Transverse colon (tissue), 4 donors: Measurements from ENCODE around the gene HIVEP3.

Experiments
- EP300 ChIP-seq: sonication (generic); formaldehyde crosslinking; IDR thresholded peaks from one replicate; pipeline ENCODE4 v1.6.1; 2017; ENCODE audit warnings: antibody characterized with exemption, low read depth
- POLR2A ChIP-seq: fragments of 450-650 bp; IDR thresholded peaks from one replicate; pipeline ENCODE4 v1.6.1; 2016; ENCODE audit warnings: antibody characterized with exemption, mild to moderate bottlenecking, moderate library complexity
- POLR2AphosphoS5 ChIP-seq, 3 donors: sonication (generic); formaldehyde crosslinking; IDR thresholded peaks; one replicate each; pipeline ENCODE4 v1.6.1; 2016; ENCODE audit warnings: antibody characterized with exemption in 3 of 3
- TF ChIP-seq, protein P1 (sequence below), 5 experiments: fragments of 200-600 bp in 3 of 5; fragments of 450-650 bp in 2 of 5; sonication (generic) in 3 of 5; IDR thresholded peaks; 1 replicate in 2 of 5; 2 replicates in 3 of 5; pipeline ENCODE4 v1.5.1; 2016 to 2017; ENCODE audit warnings: antibody characterized with exemption in 5 of 5, inconsistent platforms in 3 of 5, mild to moderate bottlenecking in 2 of 5, moderate library complexity in 1 of 5

DNA sequence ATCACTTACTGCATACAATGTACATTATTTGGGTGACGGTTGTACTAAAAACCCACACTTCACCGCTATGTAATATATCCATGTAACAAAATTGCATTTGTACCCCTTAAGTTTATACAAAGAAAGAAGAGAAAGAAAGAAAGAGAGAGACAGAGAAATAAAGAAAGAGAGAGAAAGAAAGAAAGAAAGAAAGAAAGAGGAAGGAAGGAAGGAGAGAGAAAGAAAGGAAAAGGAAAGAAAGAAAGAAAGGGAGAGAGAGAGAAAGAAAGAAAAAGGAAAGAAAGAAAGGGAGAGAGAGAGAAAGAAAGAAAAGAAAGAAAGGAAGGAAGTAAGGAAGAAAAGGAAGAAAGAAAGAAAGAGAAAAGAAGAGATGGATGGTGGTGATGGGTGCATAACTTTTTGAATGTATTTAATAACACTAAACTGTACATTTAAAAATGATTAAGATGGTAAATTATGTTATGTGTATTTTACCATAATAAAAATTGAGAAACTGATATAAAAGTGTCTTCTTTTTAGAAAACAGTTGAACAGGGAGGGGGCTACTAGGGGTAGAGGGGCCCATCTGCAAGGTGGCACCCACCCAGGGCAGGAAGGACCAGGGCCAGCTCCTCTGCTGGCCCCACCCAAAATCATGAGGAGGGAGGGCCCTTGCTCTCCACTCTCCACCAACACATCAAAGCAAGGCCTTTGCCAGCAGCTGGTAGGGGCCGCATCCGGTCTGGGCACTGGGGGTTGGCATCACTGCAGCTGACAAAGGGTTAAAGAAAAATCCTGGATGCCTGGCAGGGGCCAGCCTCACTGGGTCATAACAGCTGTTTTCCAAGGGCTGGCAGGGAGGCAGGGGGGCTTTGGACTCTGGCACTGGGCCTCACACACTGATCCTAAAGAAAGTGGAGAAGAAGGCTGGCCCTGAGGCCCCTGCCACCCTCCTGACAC is 280.4 kb downstream of the HIVEP3 start:
- TF ChIP-seq POLR2A (no peak), POLR2AphosphoS5 (IDR thresholded peaks at IDR 0.05) (no peak), EP300 (no peak)
- TF ChIP-seq, protein P1, sequence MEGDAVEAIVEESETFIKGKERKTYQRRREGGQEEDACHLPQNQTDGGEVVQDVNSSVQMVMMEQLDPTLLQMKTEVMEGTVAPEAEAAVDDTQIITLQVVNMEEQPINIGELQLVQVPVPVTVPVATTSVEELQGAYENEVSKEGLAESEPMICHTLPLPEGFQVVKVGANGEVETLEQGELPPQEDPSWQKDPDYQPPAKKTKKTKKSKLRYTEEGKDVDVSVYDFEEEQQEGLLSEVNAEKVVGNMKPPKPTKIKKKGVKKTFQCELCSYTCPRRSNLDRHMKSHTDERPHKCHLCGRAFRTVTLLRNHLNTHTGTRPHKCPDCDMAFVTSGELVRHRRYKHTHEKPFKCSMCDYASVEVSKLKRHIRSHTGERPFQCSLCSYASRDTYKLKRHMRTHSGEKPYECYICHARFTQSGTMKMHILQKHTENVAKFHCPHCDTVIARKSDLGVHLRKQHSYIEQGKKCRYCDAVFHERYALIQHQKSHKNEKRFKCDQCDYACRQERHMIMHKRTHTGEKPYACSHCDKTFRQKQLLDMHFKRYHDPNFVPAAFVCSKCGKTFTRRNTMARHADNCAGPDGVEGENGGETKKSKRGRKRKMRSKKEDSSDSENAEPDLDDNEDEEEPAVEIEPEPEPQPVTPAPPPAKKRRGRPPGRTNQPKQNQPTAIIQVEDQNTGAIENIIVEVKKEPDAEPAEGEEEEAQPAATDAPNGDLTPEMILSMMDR (IDR thresholded peaks at IDR 0.05), result no peak
